Heart left ventricle (tissue), 16 donors: ENCODE measurements around the gene ZMIZ1. TPM values are rescaled to one million over a fixed set of nuclear protein-coding genes. Genes with fewer than 3 reads are reported as not detected.
A peak's percentile ranks its signal among the peaks of the same experiment; 100 is the strongest.

Experiments
- ATAC-seq, 4 donors: fragments of 200-7000 bp; cut with Tn5 transposase; one replicate each; pipeline ENCODE4 v1.9.1; 2020 to 2022; ENCODE audit warnings: moderate library complexity in 4 of 4, mild to moderate bottlenecking in 3 of 4, moderate number of reproducible peaks in 1 of 4
- DNase-seq, 5 donors: peaks; one replicate each; pipeline ENCODE4 v3.0.0-alpha.2; 2020
- H3K27ac ChIP-seq, 12 donors: fragments of 200-600 bp; sonication (generic) in 4 of 12; one replicate each; pipeline versions ENCODE4 v1.5.0 to v1.8.0; 2016 to 2022; ENCODE audit warnings: mild to moderate bottlenecking in 2 of 12
- H3K27me3 ChIP-seq, 9 donors: fragments of 200-600 bp; sonication (generic) in 2 of 9; one replicate each; pipeline versions ENCODE4 v1.5.1 to v1.8.0; 2016 to 2022; ENCODE audit warnings: mild to moderate bottlenecking in 3 of 9
- H3K36me3 ChIP-seq, 9 donors: fragments of 200-600 bp; sonication (generic) in 2 of 9; one replicate each; pipeline versions ENCODE4 v1.5.0 to v1.8.0; 2018 to 2022; ENCODE audit warnings: mild to moderate bottlenecking in 2 of 9
- H3K4me1 ChIP-seq, 12 donors: fragments of 200-600 bp; sonication (generic) in 4 of 12; one replicate each; pipeline versions ENCODE4 v1.5.0 to v1.8.0; 2016 to 2022; ENCODE audit warnings: mild to moderate bottlenecking in 3 of 12
- H3K4me3 ChIP-seq, 12 donors: fragments of 200-600 bp; sonication (generic) in 4 of 12; one replicate each; pipeline versions ENCODE4 v1.5.0 to v1.8.0; 2017 to 2022; ENCODE audit warnings: mild to moderate bottlenecking in 9 of 12, moderate library complexity in 4 of 12
- H3K9me3 ChIP-seq, 12 donors: fragments of 200-600 bp; sonication (generic) in 4 of 12; one replicate each; pipeline versions ENCODE4 v1.5.0 to v1.8.0; 2016 to 2022; ENCODE audit warnings: mild to moderate bottlenecking in 1 of 12
- POLR2A ChIP-seq, 2 donors: fragments of 450-650 bp; IDR thresholded peaks; one replicate each; pipeline ENCODE4 v1.6.1; 2017; ENCODE audit warnings: antibody characterized with exemption in 2 of 2, mild to moderate bottlenecking in 2 of 2, moderate library complexity in 2 of 2
- WGBS, 4 donors: extraction: QIAGEN DNeasy Blood & Tissue Kit in 2 of 4; methylation state at CpG; one replicate each; pipeline versions ENCODE4 v1.1.5 to v1.1.7; 2013 to 2018; 5-methylcytosine and 5-hydroxymethylcytosine counted together
- intact Hi-C, 10 donors: fragments of 100-400 bp; cut with DNase I; formaldehyde crosslinking; loops; one replicate each; pipeline versions ENCODE4 v1.11.1 to v1.14.2; 2022
- polyA plus RNA-seq, 2 donors: library from polyadenylated mRNA; stranded (reverse); fragments of 200-250 nt; gene quantifications; one replicate each; pipeline ENCODE4 v1.2.3, GENCODE V29; 2013
- total RNA-seq, 9 donors: library from RNA; depleted of rRNA in 2 of 9; stranded (reverse); fragments of >200 nt in 2 of 9; fragmentation: NEBNext Ultra II Directional in 3 of 9; extraction: Animal tissue kit (Norgen Biotek cat#: 25700) in 3 of 9; gene quantifications; one replicate each; pipeline versions ENCODE4 v1.1.0 to v1.2.4, GENCODE V29; 2016 to 2023
- TF ChIP-seq, protein P1 (sequence below), 12 donors: fragments of 200-600 bp; sonication (generic) in 4 of 12; IDR thresholded peaks; one replicate each; pipeline versions ENCODE4 v1.5.0 to v1.8.0; 2018 to 2022; ENCODE audit warnings: antibody characterized with exemption in 12 of 12, mild to moderate bottlenecking in 5 of 12
- donor health status: ischemic (EF 13 %, LVEDD 7.1; RV severe dilation, severe dysfunction).
- donor health status: healthy with polysubstance abuse.
- donor health status: DM: no; HTN: yes; CAD: no.
- donor health status: DM: no; HTN: no; CAD: no.
- donor health status: ischemic (EF 25% LVEDD 6.9; RV normal size, moderate dysfunction).
- donor health status: ischemic (EF 25% LVEDD 5.7; RV mildly dilated, moderate dysfunction).
- donor health status: healthy.
- donor health status: DM: yes; HTN: yes; CAD: no.
- donor health status: ischemic (EF 35%, LVEDD 5.7; RV mildly dilated, moderate dysfunction).
- donor health status: nonischemic (EF 11% LVEDD 7.7; RV severe dilation, severe dysfunction).
- donor health status: DM: yes; HTN: yes; CAD: no.
- donor health status: PGD.
- donor health status: ischemic (EF 29% LVEDD 5.4; RV normal size, mild dysfunction).
- donor health status: nonischemic (EF 23%, LVEDD 6.1; RV moderate dilation, normal function).

Gene ZMIZ1
- total and polyA plus RNA-seq, 11 donors, result 19.7 to 75.4 (median 49.2) TPM

DNA sequence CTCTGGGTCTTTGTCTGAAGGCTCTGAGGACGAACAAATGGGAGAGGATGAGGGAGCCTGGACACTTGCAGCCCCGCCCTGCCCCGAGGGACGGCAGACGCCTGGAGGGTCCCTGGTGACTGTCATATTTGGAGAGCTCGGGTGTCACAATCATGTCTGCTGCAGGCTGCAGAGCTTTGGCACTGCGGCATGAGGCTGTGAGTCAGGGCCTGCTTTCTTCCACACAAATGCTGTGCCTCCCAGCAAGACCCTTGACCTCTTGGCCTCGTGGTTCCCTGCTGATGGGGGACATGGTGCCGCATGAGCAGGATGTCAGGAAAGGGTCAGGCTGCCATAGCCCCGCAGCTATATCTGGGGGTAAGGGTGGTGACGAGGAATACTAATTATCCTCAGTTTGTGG is 213.6 kb downstream of the ZMIZ1 start:
- Histone ChIP-seq H3K27ac (no peak overlapping the region), H3K4me3 (no peak overlapping the region), H3K4me1 (peaks cover 6 to 68% (median 43%) of the 10 kb centered on the region in 12 donors), H3K36me3 (peaks cover 0 to 84% (median 52%) of the 10 kb centered on the region in 9 donors), H3K27me3 (no peaks in the 10 kb centered on the region), H3K9me3 (no peaks in the 10 kb centered on the region)
- DNase-seq (no peak), ATAC-seq (no peak)
- 49 to 80% (median 71%) methylated on average over 2 to 11 of the region's 11 CpGs for WGBS, 4 donors
- intact Hi-C loops, result loop anchor here in 1 of 10 donors (10.0 kb wide), 1 partner anchor 58 kb away; no protein-coding TSS in a partner anchor
- TF ChIP-seq, protein P1, sequence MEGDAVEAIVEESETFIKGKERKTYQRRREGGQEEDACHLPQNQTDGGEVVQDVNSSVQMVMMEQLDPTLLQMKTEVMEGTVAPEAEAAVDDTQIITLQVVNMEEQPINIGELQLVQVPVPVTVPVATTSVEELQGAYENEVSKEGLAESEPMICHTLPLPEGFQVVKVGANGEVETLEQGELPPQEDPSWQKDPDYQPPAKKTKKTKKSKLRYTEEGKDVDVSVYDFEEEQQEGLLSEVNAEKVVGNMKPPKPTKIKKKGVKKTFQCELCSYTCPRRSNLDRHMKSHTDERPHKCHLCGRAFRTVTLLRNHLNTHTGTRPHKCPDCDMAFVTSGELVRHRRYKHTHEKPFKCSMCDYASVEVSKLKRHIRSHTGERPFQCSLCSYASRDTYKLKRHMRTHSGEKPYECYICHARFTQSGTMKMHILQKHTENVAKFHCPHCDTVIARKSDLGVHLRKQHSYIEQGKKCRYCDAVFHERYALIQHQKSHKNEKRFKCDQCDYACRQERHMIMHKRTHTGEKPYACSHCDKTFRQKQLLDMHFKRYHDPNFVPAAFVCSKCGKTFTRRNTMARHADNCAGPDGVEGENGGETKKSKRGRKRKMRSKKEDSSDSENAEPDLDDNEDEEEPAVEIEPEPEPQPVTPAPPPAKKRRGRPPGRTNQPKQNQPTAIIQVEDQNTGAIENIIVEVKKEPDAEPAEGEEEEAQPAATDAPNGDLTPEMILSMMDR (IDR thresholded peaks at IDR 0.05), result no peak
- TF ChIP-seq POLR2A (IDR thresholded peaks at IDR 0.05), result no peak

DNA sequence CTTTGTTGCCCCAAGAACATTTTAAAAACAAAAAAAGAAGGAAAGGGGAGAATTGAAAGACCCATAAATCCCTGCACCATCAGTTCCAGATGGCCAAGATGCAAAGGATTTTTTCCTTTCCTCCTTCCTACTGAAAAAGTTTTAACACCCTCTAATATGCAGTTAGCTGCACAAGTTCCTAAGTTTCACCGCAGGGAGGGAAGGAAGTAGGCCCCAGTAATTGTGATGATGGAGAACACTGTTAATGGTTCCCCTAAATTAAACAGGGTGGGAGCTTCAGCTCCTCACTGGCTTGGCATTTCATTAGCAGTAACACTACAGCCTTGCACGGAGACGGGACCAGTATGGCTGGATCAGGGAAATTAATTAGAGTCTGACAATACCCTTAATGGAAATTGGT is 214.8 kb downstream of the ZMIZ1 start:
- Histone ChIP-seq H3K9me3 (no peaks in the 10 kb centered on the region), H3K4me1 (peaks cover 6 to 73% (median 40%) of the 10 kb centered on the region in 12 donors), H3K36me3 (peaks cover 0 to 81% (median 54%) of the 10 kb centered on the region in 9 donors), H3K27ac (peak overlapping the region in 2 of 12 donors; percentile 4 to 89), H3K4me3 (no peak overlapping the region), H3K27me3 (no peaks in the 10 kb centered on the region)
- no peak for TF ChIP-seq POLR2A (IDR thresholded peaks at IDR 0.05)
- TF ChIP-seq, protein P1 (IDR thresholded peaks at IDR 0.05), result no peak
- WGBS, 4 donors, result 88 to 93% (median 91%) methylated on average over 3 of the region's 3 CpGs
- DNase-seq (no peak), ATAC-seq (no peak)
- intact Hi-C loops, result loop anchor here in 1 of 10 donors (10.0 kb wide), 1 partner anchor 59 kb away; no protein-coding TSS in a partner anchor

DNA sequence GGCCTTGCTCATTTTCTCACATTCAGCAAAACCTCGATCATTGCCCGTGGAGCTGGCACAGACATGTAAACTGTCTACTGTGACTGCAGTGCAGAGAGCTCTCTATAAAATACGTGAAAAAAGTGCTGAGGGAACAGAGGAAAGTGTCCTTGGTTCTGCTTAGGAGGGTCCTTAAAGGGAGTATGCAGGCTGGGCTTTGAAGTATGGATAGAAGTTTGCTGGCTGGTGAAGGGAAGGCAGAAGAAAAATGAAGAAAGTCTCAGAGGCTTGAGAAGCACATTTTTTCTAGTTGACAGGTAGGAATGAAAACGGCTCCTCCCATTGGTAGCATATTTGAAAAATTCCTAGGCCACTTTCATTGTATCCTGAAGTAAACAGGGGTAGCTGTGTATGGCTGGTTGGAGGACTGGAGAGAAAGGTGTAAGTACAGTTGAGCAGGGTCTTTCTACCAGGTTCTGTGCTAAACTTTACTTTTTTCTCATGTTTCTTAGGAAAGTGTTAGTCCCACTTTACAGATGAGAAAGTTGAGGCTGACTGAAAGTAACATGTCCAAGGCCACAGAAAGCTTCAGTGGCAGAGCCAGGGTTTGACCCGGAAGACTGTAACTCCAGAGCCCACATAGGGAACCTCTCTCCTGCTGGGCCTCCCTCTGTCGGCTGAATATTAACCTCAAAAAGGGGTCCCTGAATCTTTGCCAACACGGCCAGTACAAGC is 215.5 kb downstream of the ZMIZ1 start:
- 88 to 93% (median 90%) methylated on average over 7 of the region's 7 CpGs for WGBS, 4 donors
- DNase-seq, result no peak
- Histone ChIP-seq H3K27ac (peak overlapping the region in 2 of 12 donors; percentile 38 to 89), H3K4me3 (no peak overlapping the region), H3K27me3 (no peaks in the 10 kb centered on the region), H3K9me3 (no peaks in the 10 kb centered on the region), H3K36me3 (peaks cover 0 to 85% (median 61%) of the 10 kb centered on the region in 9 donors), H3K4me1 (peaks cover 6 to 73% (median 40%) of the 10 kb centered on the region in 12 donors)
- intact Hi-C loops, result loop anchor here in 1 of 10 donors (10.0 kb wide), 1 partner anchor 60 kb away; no protein-coding TSS in a partner anchor
- no peak for TF ChIP-seq POLR2A (IDR thresholded peaks at IDR 0.05)
- TF ChIP-seq, protein P1 (IDR thresholded peaks at IDR 0.05), result no peak
- ATAC-seq, result no peak
